ENCODE measurements around the gene ANKAR. TPM values are rescaled to one million over a fixed set of nuclear protein-coding genes. Genes with fewer than 3 reads are reported as not detected.
A peak's percentile ranks its signal among the peaks of the same experiment; 100 is the strongest.

The ANKAR gene
- total and polyA plus RNA-seq, 2 of the 8 experiments (the other 6 are each of a cell fraction or from before 2014, with no cell fraction given): 0.56 to 1.7 TPM

DNA sequence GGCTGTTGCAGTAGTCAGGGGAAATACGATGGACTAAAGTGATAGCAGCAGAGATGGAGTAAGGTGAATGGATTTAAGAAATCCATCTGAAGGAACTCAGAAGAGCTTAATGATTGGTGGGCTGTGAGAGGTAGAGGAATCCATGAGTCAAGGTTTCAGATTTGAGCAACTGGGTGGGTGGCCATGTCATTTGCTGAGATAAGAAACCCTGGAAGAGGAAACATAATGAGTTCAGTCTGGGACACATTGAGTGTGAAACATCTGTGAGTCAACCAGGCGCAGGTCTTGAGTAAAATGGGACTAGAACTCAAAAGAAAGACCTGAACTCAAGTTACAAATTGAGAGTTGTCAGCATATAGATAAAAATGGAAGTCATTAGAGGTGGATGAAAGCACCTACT lies 32.9 kb upstream of the ANKAR start:
- Histone ChIP-seq H3K4ac (replicated peaks; ENCODE audit: insufficient read length, low read depth, low read length) (no peak overlapping the region), H3K4me1 (replicated peaks in 1 of 4; ENCODE audit: control insufficient read depth in 3 of 4, insufficient read depth in 4 of 4, low read length in 3 of 4) (peaks cover 0 to 3% (median 2%) of the 10 kb centered on the region in 4 experiments; a peak in 3 of 7 replicates), H4K8ac (ENCODE audit: extremely low read depth, insufficient read depth, low read length) (no peak overlapping the region), H3K79me2 (ENCODE audit: control insufficient read depth in 1 of 2, insufficient read depth in 2 of 2, low read length in 2 of 2) (no peaks in the 10 kb centered on the region), H4K91ac (replicated peaks; ENCODE audit: insufficient read length, low read length) (no peak overlapping the region), H2BK5ac (ENCODE audit: low read depth, low read length) (0 out of 2 replicates have a peak overlapping the region, but pooled peaks have one; percentile 7), H3K79me1 (ENCODE audit: low read depth, low read length) (no peaks in the 10 kb centered on the region), H3K14ac (ENCODE audit: insufficient read length) (no peak overlapping the region), H4K5ac (ENCODE audit: insufficient read length, low read depth, low read length) (peak overlapping the region; percentile 21), H2BK120ac (replicated peaks; ENCODE audit: low read depth, low read length) (peak overlapping the region; percentile 54), H3K56ac (replicated peaks; ENCODE audit: insufficient read length, low read depth, low read length) (no peak overlapping the region), H2BK15ac (ENCODE audit: low read length) (no peak overlapping the region), H3K4me2 (ENCODE audit: insufficient read depth in 1 of 2, low read depth in 2 of 2, low read length in 2 of 2) (peak overlapping the region; percentile 31 to 41; a peak in 3 of 4 replicates), H3K23me2 (ENCODE audit: low read depth, low read length) (no peaks in the 10 kb centered on the region; the same call in 1 of the 2 replicates), H3K9ac (replicated peaks in 1 of 4; ENCODE audit: extremely low read depth in 1 of 4, low read depth in 3 of 4, low read length in 3 of 4) (no peak overlapping the region), H3K18ac (ENCODE audit: extremely low read depth, low read length) (peak overlapping the region; percentile 60), H2BK20ac (ENCODE audit: low read length) (no peak overlapping the region), H2BK12ac (ENCODE audit: low read depth, low read length) (no peak overlapping the region; the same call in 1 of the 2 replicates), H3K27me3 (replicated peaks in 1 of 4; ENCODE audit: control insufficient read depth in 3 of 4, extremely low read depth in 1 of 4, insufficient read depth in 3 of 4, low read length in 3 of 4) (no peaks in the 10 kb centered on the region), H3K9me3 (ENCODE audit: insufficient read depth in 2 of 2, low read depth in 1 of 2, low read length in 1 of 2) (no peaks in the 10 kb centered on the region), H3K23ac (ENCODE audit: insufficient read length) (no peak overlapping the region), H3K4me3 (ENCODE audit: extremely low read depth in 1 of 4, insufficient read depth in 2 of 4, low read depth in 3 of 4, low read length in 4 of 4) (0 out of 8 replicates have a peak overlapping the region, but pooled peaks of 1 of the 4 experiments have one; percentile 4), H4K20me1 (replicated peaks in 1 of 2; ENCODE audit: control insufficient read depth in 1 of 2, insufficient read depth in 2 of 2, low read length in 2 of 2) (no peaks in the 10 kb centered on the region), H3K27ac (ENCODE audit: low read depth, low read length) (no peak overlapping the region), H2AFZ (ENCODE audit: low read length) (peak overlapping the region; percentile 37; the same call in 1 of the 2 replicates), H3K36me3 (ENCODE audit: control insufficient read depth in 2 of 4, insufficient read depth in 4 of 4, low read length in 3 of 4) (no peaks in the 10 kb centered on the region), H2AK5ac (ENCODE audit: low read depth, low read length) (no peak overlapping the region)
- ChIA-PET CTCF (ENCODE audit: partially characterized antibody) (interaction anchor here (1.2 to 3.2 kb wide), 6 partner anchors 9 to 447 kb away, joined by 3 to 12 read pairs (median 4); partner anchors contain the start of gene ASNSD1), POLR2A (ENCODE audit: partially characterized antibody) (no interaction called here)
- TF ChIP-seq MAFK (IDR thresholded peaks at IDR 0.05; ENCODE audit: low read depth, low read length): no peak
- no peak for TF ChIP-seq ZNF274 (IDR thresholded peaks at IDR 0.05; ENCODE audit: borderline replicate concordance, extremely low read depth, low read length)
- TF ChIP-seq, protein P1, sequence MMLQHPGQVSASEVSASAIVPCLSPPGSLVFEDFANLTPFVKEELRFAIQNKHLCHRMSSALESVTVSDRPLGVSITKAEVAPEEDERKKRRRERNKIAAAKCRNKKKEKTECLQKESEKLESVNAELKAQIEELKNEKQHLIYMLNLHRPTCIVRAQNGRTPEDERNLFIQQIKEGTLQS (IDR thresholded peaks at IDR 0.05; ENCODE audit: insufficient read depth, low read depth, low read length): no peak
- no peak for TF ChIP-seq HDAC6 (IDR thresholded peaks at IDR 0.05; ENCODE audit: low read depth, low read length)
- TF ChIP-seq EGR1 (IDR thresholded peaks at IDR 0.05; ENCODE audit: borderline replicate concordance, low read depth, low read length): no peak
- TF ChIP-seq, protein P2, sequence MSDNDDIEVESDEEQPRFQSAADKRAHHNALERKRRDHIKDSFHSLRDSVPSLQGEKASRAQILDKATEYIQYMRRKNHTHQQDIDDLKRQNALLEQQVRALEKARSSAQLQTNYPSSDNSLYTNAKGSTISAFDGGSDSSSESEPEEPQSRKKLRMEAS (IDR thresholded peaks at IDR 0.05): no peak
- TF ChIP-seq TBP (IDR thresholded peaks at IDR 0.05; ENCODE audit: low read depth, low read length): no peak
- no peak for TF ChIP-seq CEBPB (IDR thresholded peaks at IDR 0.05; ENCODE audit: low read depth, low read length)
- no peak for TF ChIP-seq RNF2 (IDR thresholded peaks at IDR 0.05; ENCODE audit: borderline replicate concordance, low read depth, low read length, missing control alignments, poor library complexity, severe bottlenecking)
- TF ChIP-seq EZH2 (IDR thresholded peaks at IDR 0.05; ENCODE audit: low read depth, low read length, severe bottlenecking): no peak
- TF ChIP-seq, protein P3, sequence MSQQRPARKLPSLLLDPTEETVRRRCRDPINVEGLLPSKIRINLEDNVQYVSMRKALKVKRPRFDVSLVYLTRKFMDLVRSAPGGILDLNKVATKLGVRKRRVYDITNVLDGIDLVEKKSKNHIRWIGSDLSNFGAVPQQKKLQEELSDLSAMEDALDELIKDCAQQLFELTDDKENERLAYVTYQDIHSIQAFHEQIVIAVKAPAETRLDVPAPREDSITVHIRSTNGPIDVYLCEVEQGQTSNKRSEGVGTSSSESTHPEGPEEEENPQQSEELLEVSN (IDR thresholded peaks at IDR 0.05): no peak
- DNase-seq (ENCODE audit: low read depth in 1 of 2, low spot score in 2 of 2) (no peak), FAIRE-seq (no peak)
- WGBS, 2 experiments (ENCODE audit: extremely low coverage in 1 of 2, insufficient coverage in 1 of 2, insufficient read length in 1 of 2, insufficient replicate concordance in 2 of 2, low coverage in 1 of 2, low lambda C conversion rate in 2 of 2, missing lambda C conversion rate in 1 of 2): 81% methylated on average over 2 of the region's 2 CpGs; no CpG with 5 or more reads in 1 of the 2 experiments
